Kidney epithelial cell (primary cell): ENCODE measurements around the gene PCDHGA2. TPM values are rescaled to one million over a fixed set of nuclear protein-coding genes. Genes with fewer than 3 reads are reported as not detected.

Source experiments
- DNase-seq: peaks from one replicate; pipeline ENCODE4 v3.0.0-alpha.2; 2010; ENCODE audit warnings: low read depth
- H3K27me3 ChIP-seq: 2 replicates; pipeline ENCODE4 v1.6.0; 2011; ENCODE audit warnings: low read length; ENCODE audit not compliant: control insufficient read depth, insufficient read depth
- H3K36me3 ChIP-seq: 2 replicates; pipeline ENCODE4 v1.5.1; 2011; ENCODE audit warnings: low read length; ENCODE audit not compliant: control insufficient read depth, insufficient read depth
- H3K4me3 ChIP-seq: 2 replicates; pipeline ENCODE4 v1.5.1; 2011; ENCODE audit warnings: low read depth, mild to moderate bottlenecking, control low read depth, low read length
- total RNA-seq: library from RNA; depleted of rRNA; stranded (reverse); fragments of >200 nt; gene quantifications from 2 replicates; pipeline ENCODE4 v1.2.3, GENCODE V29; 2015
- TF ChIP-seq, protein P1 (sequence below): IDR thresholded peaks from 2 replicates; pipeline ENCODE4 v1.5.1; 2011; ENCODE audit warnings: mild to moderate bottlenecking, moderate library complexity, low read length, control low read depth, inconsistent platforms; ENCODE audit not compliant: insufficient read depth, poor library complexity, severe bottlenecking

PCDHGA2 gene
- total RNA-seq, 1 donor from 2014 or later = 2.8 TPM

DNA sequence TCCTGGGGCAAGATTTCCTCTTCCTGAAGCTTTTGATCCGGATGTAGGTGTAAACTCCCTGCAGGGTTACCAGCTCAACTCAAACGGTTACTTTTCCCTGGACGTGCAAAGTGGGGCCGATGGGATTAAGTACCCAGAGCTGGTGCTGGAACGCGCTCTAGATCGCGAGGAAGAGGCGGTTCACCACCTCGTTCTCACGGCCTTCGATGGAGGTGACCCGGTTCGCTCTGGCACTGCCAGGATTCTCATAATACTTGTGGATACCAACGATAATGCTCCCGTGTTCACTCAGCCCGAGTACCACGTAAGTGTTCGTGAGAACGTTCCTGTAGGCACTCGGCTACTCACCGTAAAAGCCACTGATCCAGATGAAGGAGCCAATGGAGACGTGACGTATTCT lies 17.1 kb downstream of the PCDHGA2 start:
- no peak for DNase-seq
- H3K4me3 ChIP-seq = no peak overlapping the region
- peaks cover 17% of the 10 kb centered on the region for H3K27me3 ChIP-seq
- TF ChIP-seq, protein P1, sequence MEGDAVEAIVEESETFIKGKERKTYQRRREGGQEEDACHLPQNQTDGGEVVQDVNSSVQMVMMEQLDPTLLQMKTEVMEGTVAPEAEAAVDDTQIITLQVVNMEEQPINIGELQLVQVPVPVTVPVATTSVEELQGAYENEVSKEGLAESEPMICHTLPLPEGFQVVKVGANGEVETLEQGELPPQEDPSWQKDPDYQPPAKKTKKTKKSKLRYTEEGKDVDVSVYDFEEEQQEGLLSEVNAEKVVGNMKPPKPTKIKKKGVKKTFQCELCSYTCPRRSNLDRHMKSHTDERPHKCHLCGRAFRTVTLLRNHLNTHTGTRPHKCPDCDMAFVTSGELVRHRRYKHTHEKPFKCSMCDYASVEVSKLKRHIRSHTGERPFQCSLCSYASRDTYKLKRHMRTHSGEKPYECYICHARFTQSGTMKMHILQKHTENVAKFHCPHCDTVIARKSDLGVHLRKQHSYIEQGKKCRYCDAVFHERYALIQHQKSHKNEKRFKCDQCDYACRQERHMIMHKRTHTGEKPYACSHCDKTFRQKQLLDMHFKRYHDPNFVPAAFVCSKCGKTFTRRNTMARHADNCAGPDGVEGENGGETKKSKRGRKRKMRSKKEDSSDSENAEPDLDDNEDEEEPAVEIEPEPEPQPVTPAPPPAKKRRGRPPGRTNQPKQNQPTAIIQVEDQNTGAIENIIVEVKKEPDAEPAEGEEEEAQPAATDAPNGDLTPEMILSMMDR = no peak
- no peaks in the 10 kb centered on the region for H3K36me3 ChIP-seq

DNA sequence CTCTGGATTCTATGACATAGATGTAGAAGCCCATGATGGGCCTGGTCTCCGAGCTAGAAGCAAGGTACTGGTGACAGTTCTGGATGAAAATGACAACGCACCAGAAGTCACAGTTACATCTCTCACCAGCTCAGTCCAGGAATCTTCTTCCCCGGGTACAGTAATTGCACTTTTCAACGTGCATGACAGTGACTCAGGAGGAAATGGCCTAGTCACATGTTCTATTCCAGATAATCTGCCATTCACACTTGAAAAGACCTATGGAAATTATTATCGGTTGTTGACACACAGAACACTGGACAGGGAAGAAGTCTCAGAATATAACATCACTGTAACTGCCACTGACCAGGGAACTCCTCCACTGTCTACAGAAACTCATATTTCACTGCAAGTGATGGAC lies 17.6 kb downstream of the PCDHGA2 start:
- no peaks in the 10 kb centered on the region for H3K36me3 ChIP-seq
- TF ChIP-seq, protein P1 = no peak
- no peak overlapping the region for H3K4me3 ChIP-seq
- DNase-seq = no peak
- H3K27me3 ChIP-seq = peaks cover 18% of the 10 kb centered on the region

DNA sequence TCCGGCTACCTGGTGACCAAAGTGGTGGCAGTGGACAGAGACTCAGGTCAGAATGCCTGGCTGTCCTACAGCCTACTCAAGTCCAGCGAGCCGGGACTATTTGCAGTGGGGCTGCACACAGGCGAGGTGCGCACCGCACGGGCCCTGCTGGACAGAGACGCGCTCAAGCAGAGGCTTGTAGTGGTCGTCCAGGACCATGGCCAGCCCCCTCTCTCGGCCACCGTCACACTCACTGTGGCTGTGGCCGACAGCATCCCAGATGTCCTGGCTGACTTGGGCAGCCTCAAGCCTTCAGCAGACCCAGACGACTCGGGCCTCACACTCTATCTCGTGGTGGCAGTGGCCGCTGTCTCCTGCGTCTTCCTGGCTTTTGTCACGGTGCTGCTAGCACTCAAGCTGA lies 18.4 kb downstream of the PCDHGA2 start:
- Histone ChIP-seq H3K36me3 (no peaks in the 10 kb centered on the region), H3K27me3 (peaks cover 16% of the 10 kb centered on the region), H3K4me3 (no peak overlapping the region)
- TF ChIP-seq, protein P1 = no peak
- DNase-seq = no peak

DNA sequence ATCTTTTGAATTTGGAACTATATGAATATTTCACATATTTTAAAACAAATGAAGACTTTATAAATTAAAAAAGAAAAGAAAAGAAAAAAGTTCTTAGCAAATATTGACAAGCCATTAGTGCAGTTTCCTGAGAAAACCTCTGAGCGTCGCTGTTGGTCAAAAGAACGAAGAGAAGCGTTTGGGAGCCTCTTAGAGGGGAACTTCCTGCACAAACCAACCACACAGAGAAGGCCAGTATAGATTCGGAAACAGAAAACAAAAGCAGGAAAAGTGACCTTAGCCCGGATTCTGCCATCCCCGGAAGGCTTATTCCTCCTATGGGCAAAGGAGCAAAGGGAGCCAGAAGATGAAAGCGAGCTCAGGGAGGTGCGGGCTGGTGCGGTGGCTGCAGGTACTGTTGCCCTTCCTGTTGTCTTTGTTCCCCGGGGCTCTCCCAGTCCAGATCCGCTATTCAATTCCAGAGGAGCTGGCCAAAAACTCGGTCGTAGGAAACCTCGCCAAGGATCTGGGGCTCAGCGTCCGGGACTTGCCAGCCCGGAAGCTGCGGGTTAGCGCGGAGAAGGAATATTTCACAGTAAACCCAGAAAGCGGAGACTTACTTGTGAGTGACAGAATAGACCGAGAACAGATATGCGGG lies 21.3 kb downstream of the PCDHGA2 start, which contains the start of gene PCDHGB2:
PCDHGB2 (plus strand) TSS at position 205 of the 637 bp plus-strand sequence; CDS start at position 347, 142 bp downstream.
- Histone ChIP-seq H3K27me3 (peaks cover 22% of the 10 kb centered on the region), H3K4me3 (peak within 1 kb of the TSS; percentile 6), H3K36me3 (no peaks in the 10 kb centered on the region)
- no peak for DNase-seq
- TF ChIP-seq, protein P1 = peak; percentile 21

DNA sequence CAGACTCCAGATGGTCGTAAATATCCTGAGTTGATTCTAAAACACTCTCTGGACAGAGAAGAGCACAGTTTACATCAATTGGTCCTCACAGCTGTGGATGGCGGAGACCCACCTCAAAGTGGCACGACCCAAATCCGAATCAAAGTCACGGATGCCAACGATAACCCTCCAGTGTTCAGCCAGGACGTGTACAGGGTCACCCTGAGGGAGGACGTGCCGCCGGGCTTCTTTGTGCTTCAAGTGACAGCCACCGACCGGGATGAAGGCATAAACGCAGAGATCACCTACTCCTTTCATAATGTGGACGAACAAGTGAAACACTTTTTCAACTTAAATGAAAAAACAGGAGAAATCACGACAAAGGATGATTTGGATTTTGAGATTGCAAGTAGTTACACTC lies 22.1 kb downstream of the PCDHGA2 start:
- TF ChIP-seq, protein P1 = no peak
- Histone ChIP-seq H3K27me3 (peaks cover 27% of the 10 kb centered on the region), H3K36me3 (no peaks in the 10 kb centered on the region), H3K4me3 (no peak overlapping the region)
- no peak for DNase-seq

DNA sequence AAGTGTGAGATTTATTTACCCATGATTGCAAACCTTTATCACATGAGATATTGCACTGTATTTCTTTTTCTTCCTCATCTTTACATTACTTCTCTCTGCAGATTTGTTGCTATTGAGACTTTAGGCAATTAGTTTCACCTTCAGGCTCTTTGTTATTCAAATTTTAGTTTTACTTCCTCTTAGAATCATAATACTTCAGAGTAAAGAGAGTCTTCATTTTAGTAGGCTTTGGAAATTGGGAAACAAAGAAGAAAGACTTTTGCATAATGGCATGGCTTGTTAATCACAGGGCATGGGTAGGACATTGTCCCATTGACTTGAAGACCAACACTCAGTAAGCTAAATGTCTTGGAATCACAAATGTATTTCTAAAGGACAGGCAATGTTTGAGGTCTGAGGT lies 24.2 kb downstream of the PCDHGA2 start:
- TF ChIP-seq, protein P1 = no peak
- H3K36me3 ChIP-seq = no peaks in the 10 kb centered on the region
- peaks cover 34% of the 10 kb centered on the region for H3K27me3 ChIP-seq
- H3K4me3 ChIP-seq = no peak overlapping the region
- no peak for DNase-seq
